ENCODE data around the gene SPON2. TPM values are rescaled to one million over a fixed set of nuclear protein-coding genes. Genes with fewer than 3 reads are reported as not detected.

The SPON2 gene
- total RNA-seq, 2 donors from 2014 or later = 7.0 to 8.2 TPM

DNA sequence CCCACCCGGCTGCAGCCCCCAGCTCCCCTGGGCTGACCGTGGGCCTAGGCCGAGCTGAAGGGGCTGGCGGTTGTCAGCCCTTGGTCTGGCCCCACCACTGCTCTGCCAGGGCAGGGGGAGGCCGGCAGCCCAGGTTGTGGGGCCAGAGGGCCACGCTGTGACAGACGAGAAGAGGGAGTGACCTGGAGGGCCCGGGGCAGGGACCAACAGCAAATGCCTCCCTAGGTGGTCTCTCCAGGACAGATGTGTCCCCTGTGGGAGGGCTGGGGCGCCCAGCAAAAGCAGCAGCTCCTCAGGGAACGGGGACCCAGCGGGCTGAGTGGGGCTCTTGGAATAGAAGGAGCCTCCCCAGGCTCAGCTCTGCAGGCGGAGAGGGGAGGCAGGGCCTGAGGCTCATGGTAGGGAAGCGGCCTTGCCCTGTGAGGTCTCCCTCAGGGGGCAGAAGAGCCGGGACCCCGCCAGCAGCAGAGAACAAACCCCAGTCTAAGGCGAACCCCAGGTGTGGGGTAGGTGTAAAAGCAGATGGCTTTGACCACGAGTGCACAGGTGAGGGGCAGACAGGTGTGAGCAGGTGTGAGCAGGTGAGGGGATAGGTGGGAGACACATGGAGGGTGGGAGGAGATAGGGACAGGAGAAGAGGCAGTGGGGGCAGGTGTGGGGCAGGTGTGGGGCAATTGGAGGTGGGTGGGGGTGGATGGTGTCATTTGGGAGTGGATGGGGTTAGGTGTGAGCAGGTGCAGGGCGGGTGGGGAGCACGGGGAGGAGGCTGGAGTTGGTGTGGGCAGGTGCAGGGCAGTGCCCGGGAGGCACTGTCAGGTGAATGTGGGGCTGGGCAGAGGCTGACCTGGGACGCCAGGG is 34.1 kb upstream of the SPON2 start:
- H3K4me1 Mint-ChIP-seq (ENCODE audit: low read depth) = peaks cover 19% of the 10 kb centered on the region
- no peak overlapping the region for H3K4me3 Mint-ChIP-seq
- ATAC-seq (replicated peaks in 1 of 2) (no peak), DNase-seq (no peak)
- H3K27me3 Mint-ChIP-seq (ENCODE audit: low read depth) = no peaks in the 10 kb centered on the region
- H3K36me3 Mint-ChIP-seq (ENCODE audit: insufficient read depth in 2 of 2) = no peaks in the 10 kb centered on the region
- peak overlapping the region; percentile 19 for H3K27ac Mint-ChIP-seq
- H3K9me3 Mint-ChIP-seq = no peaks in the 10 kb centered on the region

DNA sequence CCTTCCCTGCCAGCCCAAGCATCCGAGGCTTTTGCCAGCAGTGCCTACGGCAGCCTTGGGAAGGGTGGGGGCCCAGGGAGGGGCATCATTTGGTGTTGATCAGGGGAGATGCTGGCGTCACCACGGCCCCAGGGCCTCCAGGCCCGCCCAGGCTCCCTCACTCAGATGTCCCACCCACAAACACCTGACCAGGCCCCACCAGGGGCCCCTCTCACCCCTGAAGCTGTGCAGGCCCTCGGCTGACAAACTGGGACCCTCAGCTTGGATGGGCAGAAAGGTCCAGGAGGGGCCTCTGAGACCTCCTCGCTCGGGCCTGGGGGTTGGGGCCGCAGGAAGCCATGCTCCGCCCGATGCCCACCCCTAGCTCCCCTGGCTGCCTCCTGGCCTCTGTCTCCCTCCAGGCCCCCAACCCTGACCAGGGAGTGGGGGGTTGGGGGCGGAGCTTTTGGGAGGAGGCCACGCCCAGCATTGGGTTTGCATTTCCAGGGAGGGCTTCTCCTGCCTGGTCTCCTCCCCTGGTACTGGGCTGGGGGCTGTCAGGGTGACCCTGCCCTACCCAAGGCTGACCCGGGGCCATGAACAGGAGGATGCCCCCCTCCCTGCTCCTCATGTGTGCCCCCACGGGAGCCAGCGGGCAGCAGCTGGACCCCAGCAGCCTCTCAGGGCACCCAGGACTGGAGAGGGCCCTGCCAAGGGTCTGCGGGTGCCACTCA is 33.4 kb upstream of the SPON2 start:
- DNase-seq = no peak

DNA sequence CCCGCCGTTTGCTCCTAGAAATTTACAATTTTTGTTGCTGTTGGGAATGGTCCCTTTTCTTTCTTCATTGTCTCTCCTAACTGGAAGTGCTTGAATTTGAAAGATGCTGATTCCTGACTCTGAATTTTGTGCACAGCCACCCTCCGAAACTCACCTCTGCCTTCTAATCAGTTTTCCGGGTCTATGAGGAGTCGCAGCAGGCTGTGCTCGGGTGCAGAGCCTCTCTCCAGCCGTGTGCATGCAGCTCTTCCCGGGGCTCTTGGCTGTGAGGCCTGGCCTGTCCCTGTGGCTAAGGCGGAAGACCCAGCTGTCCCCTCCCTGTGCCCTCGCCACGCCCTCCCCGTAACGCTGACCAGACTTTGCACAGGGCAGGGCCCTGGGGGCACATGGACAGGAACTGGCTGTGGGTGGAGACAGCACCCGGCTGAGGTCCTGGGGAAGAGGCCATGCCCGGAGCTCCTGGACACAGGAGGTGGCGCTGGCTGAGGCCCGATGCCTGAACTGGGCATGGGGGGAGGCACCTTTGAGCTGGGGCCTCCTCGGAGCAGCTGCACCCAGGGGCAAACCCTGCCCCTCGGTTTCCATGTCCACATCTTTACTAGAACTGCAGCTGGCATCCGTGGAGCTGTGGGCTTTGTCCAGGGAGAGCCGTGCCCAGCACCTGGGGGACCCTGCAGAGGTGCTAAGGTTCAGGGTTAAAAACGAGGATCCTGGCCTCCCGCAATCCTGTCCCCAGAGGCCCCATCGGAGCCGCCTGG is 32.6 kb upstream of the SPON2 start:
- H3K4me3 Mint-ChIP-seq = no peak overlapping the region
- no peaks in the 10 kb centered on the region for H3K9me3 Mint-ChIP-seq
- ATAC-seq (replicated peaks in 1 of 2) (no peak), DNase-seq (no peak)
- H3K4me1 Mint-ChIP-seq (ENCODE audit: low read depth) = peaks cover 27% of the 10 kb centered on the region
- H3K27me3 Mint-ChIP-seq (ENCODE audit: low read depth) = no peaks in the 10 kb centered on the region
- H3K27ac Mint-ChIP-seq = peak overlapping the region; percentile 52
- no peaks in the 10 kb centered on the region for H3K36me3 Mint-ChIP-seq (ENCODE audit: insufficient read depth in 2 of 2)

More for the DNA sequence above, 33.4 kb upstream of the SPON2 start:
- H3K27me3 Mint-ChIP-seq (ENCODE audit: low read depth) = no peaks in the 10 kb centered on the region
- ATAC-seq (replicated peaks in 1 of 2) = no peak
- no peak overlapping the region for H3K27ac Mint-ChIP-seq
- H3K36me3 Mint-ChIP-seq (ENCODE audit: insufficient read depth in 2 of 2) = no peaks in the 10 kb centered on the region
- H3K4me1 Mint-ChIP-seq (ENCODE audit: low read depth) = peaks cover 24% of the 10 kb centered on the region
- no peaks in the 10 kb centered on the region for H3K9me3 Mint-ChIP-seq
- H3K4me3 Mint-ChIP-seq = no peak overlapping the region

DNA sequence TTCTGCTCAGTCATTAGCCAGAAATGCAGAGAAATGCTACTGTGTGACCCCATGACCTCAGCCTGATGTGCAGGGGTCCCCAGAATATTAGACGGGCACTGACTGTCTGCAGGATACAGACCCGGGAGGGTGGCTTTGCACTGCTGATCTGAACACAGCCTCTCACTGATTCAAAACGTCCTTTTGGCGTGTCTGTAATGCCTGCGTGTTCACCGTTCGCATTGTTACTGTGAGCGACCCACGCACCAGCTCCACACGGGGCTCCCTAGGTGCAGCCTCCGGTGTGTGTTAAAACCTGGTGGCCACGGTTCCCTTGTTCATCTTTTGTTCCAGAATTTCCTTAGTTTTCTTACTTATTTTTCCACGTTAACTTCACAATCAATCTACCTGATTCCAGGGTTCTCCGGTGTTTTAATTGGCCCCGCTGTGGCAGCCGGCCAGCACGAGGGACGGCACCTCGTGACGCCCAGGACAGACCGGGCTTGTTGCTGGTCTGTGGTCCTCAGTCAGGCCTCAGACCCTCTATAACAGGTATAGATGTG is 32.0 kb upstream of the SPON2 start:
- ATAC-seq (replicated peaks in 1 of 2) (no peak), DNase-seq (no peak)
- Mint-ChIP-seq H3K36me3 (ENCODE audit: insufficient read depth in 2 of 2) (no peaks in the 10 kb centered on the region), H3K27me3 (ENCODE audit: low read depth) (no peaks in the 10 kb centered on the region), H3K4me1 (ENCODE audit: low read depth) (peaks cover 31% of the 10 kb centered on the region), H3K9me3 (no peaks in the 10 kb centered on the region), H3K4me3 (no peak overlapping the region), H3K27ac (peak overlapping the region; percentile 33)

DNA sequence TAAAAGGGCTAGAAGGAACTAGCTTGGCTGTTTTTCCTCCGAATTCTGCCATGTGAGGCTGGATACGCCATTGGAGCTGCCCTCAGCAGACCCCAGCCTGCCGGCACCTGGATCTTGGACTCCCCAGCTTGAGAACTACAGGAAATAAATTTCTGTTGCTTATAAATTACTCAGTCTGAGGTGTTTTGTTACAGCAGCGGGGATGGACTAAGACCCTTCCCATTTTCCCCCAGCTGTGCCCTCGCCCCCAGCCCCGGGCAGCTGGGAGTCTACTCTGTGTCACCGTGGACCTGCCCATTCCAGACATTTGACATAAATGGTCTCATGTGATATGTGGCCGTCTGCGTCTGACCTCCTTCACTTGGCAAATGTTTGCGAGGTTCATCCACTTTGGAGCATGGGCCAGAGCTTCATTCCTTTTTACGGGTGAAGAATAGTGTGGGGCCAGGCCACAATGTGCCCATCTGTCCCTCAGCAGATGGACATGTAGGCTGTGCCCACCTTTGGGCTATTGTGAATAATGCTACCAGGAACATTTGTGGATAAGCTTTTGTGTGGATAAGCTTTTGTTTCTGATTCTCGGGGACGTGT is 30.7 kb upstream of the SPON2 start:
- no peak for DNase-seq
- Mint-ChIP-seq H3K27ac (peak overlapping the region; percentile 70), H3K9me3 (no peaks in the 10 kb centered on the region), H3K4me1 (ENCODE audit: low read depth) (peaks cover 31% of the 10 kb centered on the region), H3K36me3 (ENCODE audit: insufficient read depth in 2 of 2) (no peaks in the 10 kb centered on the region), H3K27me3 (ENCODE audit: low read depth) (no peaks in the 10 kb centered on the region), H3K4me3 (peak overlapping the region in 1 of 2 donors; percentile 40)
- ATAC-seq (replicated peaks in 1 of 2) = no peak

DNA sequence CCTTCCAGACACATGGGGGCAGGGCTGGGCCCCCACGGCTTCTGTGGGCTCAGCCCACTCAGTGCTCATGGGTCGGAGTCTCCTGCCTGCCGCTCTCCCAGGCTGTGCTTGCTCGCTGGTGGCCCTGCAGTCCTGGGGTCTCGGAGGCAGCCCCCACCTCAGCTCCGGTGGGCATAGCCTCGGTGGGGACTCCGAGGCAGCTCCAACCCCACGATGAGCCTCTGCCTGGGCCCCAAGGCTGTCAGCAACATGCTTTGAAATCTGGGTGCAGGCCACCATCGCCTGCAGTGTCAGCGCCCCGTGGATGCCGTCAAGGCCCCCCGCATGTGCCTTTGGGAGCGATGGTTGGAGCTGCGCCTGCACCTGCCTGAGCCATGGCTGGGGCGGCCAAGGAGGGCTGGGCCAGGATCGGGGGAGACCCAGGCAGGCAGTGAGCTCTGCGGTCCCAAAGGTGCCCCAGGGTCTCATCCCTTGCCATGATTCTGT is 30.2 kb upstream of the SPON2 start:
- H3K4me1 Mint-ChIP-seq (ENCODE audit: low read depth) = peaks cover 31% of the 10 kb centered on the region

GRCh38 chr4:1201851-1202525 is 29.6 kb upstream of the SPON2 start:
- ATAC-seq (replicated peaks in 1 of 2) = peak; percentile 85 to 87
- peak overlapping the region; percentile 77 to 82 for H3K4me3 Mint-ChIP-seq
- H3K27me3 Mint-ChIP-seq (ENCODE audit: low read depth) = no peaks in the 10 kb centered on the region
- DNase-seq = peak; percentile 88
- peak overlapping the region; percentile 86 for H3K27ac Mint-ChIP-seq
- peaks cover 31% of the 10 kb centered on the region for H3K4me1 Mint-ChIP-seq (ENCODE audit: low read depth)
- no peaks in the 10 kb centered on the region for H3K9me3 Mint-ChIP-seq
- H3K36me3 Mint-ChIP-seq (ENCODE audit: insufficient read depth in 2 of 2) = no peaks in the 10 kb centered on the region

More for the DNA sequence above, 30.2 kb upstream of the SPON2 start:
- no peak for DNase-seq
- Mint-ChIP-seq H3K9me3 (no peaks in the 10 kb centered on the region), H3K27me3 (ENCODE audit: low read depth) (no peaks in the 10 kb centered on the region), H3K4me3 (peak overlapping the region; percentile 77 to 82), H3K36me3 (ENCODE audit: insufficient read depth in 2 of 2) (no peaks in the 10 kb centered on the region), H3K27ac (peak overlapping the region; percentile 86)
- no peak for ATAC-seq (replicated peaks in 1 of 2)

GRCh38 chr4:1200425-1201035 is 28.1 kb upstream of the SPON2 start:
- Mint-ChIP-seq H3K4me3 (peak overlapping the region; percentile 77 to 82), H3K27ac (no peak overlapping the region), H3K4me1 (ENCODE audit: low read depth) (peaks cover 31% of the 10 kb centered on the region), H3K36me3 (ENCODE audit: insufficient read depth in 2 of 2) (no peaks in the 10 kb centered on the region), H3K27me3 (ENCODE audit: low read depth) (no peaks in the 10 kb centered on the region), H3K9me3 (no peaks in the 10 kb centered on the region)
- no peak for DNase-seq
- ATAC-seq (replicated peaks in 1 of 2) = no peak

DNA sequence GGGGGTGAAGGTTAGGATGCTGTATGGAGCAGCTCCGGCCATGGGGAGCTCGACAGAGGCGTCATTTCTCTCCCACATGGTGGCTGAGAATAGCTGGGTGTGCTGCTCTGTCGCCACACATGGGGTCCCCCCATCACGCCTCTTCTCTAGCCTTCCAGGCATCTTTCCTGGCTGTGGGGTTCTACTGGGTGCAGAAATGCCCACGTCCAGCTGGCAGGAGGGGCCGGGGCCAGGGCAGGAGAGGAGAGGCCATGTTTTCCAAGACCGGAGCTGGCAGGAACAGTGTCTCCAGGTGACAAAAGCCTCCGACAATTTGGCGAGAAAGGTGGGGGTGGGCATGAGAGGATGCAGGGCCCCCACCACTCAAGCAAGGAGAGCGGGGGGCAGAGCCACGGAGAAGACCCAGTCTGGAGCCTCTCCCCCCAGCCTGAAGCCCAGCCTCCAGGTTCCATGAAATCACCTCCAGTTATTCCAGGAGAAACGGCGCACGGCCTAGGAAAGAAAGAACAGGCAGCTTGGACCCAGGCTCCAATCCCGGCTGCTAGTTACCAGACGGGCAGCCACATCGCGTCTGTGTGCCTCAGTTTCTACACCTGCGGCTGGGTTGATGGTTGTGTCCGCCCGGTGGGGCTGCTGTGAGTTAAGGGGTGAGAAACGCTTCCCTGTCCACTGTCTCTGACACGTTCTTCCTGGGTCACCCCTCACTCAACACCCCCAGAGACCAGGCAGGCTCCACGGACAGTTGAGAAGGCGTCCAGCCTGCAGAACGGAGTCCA is 27.4 kb upstream of the SPON2 start:
- no peak overlapping the region for H3K27ac Mint-ChIP-seq

DNA sequence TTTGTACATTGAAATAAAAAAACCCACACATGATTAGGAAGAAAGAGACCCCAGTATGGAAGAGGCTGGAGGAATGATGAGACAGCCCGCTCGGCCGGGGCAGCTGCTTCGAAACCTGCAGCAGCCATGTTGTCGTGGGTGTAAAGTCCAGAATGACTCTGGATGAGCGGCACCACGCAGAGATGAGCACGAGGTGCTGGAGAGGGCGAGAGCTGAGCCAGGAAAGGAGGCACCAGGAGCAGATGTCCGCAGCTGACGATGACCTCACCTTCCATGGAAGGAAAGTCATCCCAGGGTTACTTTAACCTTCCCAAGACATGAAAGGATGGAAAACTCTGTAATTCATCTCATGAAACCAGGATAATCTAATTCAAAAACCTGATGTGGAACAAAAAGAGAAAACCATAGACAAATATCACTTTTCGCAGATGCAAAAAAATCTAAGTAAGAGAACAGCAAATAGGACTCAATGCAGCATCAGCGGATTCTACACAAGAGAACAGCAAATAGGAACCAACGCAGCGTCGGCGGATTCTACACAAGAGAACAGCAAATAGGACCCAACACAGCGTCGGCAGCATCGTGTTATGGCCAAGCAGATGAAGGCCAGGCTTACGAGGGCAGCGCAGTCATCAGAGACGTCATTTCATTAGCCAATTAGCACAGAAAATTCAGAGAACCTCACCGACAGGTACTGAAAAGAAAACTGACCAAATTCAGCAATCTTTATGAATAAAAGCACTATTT is 25.9 kb upstream of the SPON2 start:
- no peak for ATAC-seq (replicated peaks in 1 of 2)
- H3K27ac Mint-ChIP-seq = no peak overlapping the region
- H3K9me3 Mint-ChIP-seq = no peaks in the 10 kb centered on the region
- H3K4me3 Mint-ChIP-seq = no peak overlapping the region
- no peaks in the 10 kb centered on the region for H3K27me3 Mint-ChIP-seq (ENCODE audit: low read depth)
- no peak for DNase-seq
- H3K36me3 Mint-ChIP-seq (ENCODE audit: insufficient read depth in 2 of 2) = no peaks in the 10 kb centered on the region
- H3K4me1 Mint-ChIP-seq (ENCODE audit: low read depth) = peaks cover 30% of the 10 kb centered on the region

More for the DNA sequence above, 27.4 kb upstream of the SPON2 start:
- H3K4me3 Mint-ChIP-seq = peak overlapping the region; percentile 22 to 82
- H3K9me3 Mint-ChIP-seq = no peaks in the 10 kb centered on the region
- DNase-seq = no peak
- no peaks in the 10 kb centered on the region for H3K27me3 Mint-ChIP-seq (ENCODE audit: low read depth)
- H3K36me3 Mint-ChIP-seq (ENCODE audit: insufficient read depth in 2 of 2) = no peaks in the 10 kb centered on the region
- H3K4me1 Mint-ChIP-seq (ENCODE audit: low read depth) = peaks cover 31% of the 10 kb centered on the region
- no peak for ATAC-seq (replicated peaks in 1 of 2)
